GM23248 (cell line): ENCODE data around the gene DMRT1. TPM values are rescaled to one million over a fixed set of nuclear protein-coding genes. Genes with fewer than 3 reads are reported as not detected.
"Not testable (repeated sequence)": the region's sequence is repeated elsewhere in the genome, so short reads cannot be mapped to it uniquely, and the experiment has no call there.

Experiments
- DNase-seq: peaks from one replicate; pipeline ENCODE4 v3.0.0-alpha.2; 2015
- H2AFZ ChIP-seq: fragments of 200-600 bp; sonication (generic); 2 replicates; pipeline ENCODE4 v1.6.1; 2016; ENCODE audit warnings: antibody characterized with exemption
- H3F3A ChIP-seq: fragments of 200-600 bp; sonication (generic); 2 replicates; pipeline ENCODE4 v1.6.1; 2016; ENCODE audit warnings: mild to moderate bottlenecking, antibody characterized with exemption, mixed run types; ENCODE audit not compliant: insufficient read depth
- H3K27ac ChIP-seq: fragments of 200-600 bp; sonication (generic); 2 replicates; pipeline ENCODE4 v1.5.1; 2016; ENCODE audit warnings: mild to moderate bottlenecking
- H3K27me3 ChIP-seq: fragments of 200-600 bp; sonication (generic); replicated peaks from 2 replicates; pipeline ENCODE4 v1.6.1; 2016; ENCODE audit warnings: mild to moderate bottlenecking; ENCODE audit not compliant: insufficient read depth
- H3K36me3 ChIP-seq: fragments of 200-600 bp; sonication (generic); 2 replicates; pipeline ENCODE4 v1.6.1; 2016; ENCODE audit warnings: low read depth, mild to moderate bottlenecking
- H3K4me1 ChIP-seq: fragments of 200-600 bp; sonication (generic); 2 replicates; pipeline ENCODE4 v1.6.1; 2016; ENCODE audit warnings: mild to moderate bottlenecking; ENCODE audit not compliant: insufficient read depth
- H3K4me2 ChIP-seq: fragments of 200-600 bp; sonication (generic); one replicate; pipeline ENCODE4 v1.6.1; 2016; ENCODE audit warnings: mild to moderate bottlenecking; ENCODE audit not compliant: unreplicated experiment
- H3K4me3 ChIP-seq: fragments of 200-600 bp; sonication (generic); 2 replicates; pipeline ENCODE4 v1.5.1; 2016; ENCODE audit warnings: mild to moderate bottlenecking
- H3K79me2 ChIP-seq: fragments of 200-600 bp; sonication (generic); 2 replicates; pipeline ENCODE4 v1.6.1; 2016; ENCODE audit warnings: mild to moderate bottlenecking; ENCODE audit not compliant: insufficient read depth
- H3K9ac ChIP-seq: fragments of 200-600 bp; sonication (generic); 2 replicates; pipeline ENCODE4 v1.6.1; 2016; ENCODE audit warnings: mild to moderate bottlenecking
- H3K9me2 ChIP-seq: fragments of 200-600 bp; sonication (generic); 2 replicates; pipeline ENCODE4 v1.6.1; 2016; ENCODE audit warnings: mixed run types, mild to moderate bottlenecking, moderate library complexity; ENCODE audit not compliant: insufficient read depth
- H3K9me3 ChIP-seq: fragments of 200-600 bp; sonication (generic); one replicate; pipeline ENCODE4 v1.6.1; 2017; ENCODE audit warnings: low read depth
- H4K20me1 ChIP-seq: fragments of 200-600 bp; sonication (generic); 2 replicates; pipeline ENCODE4 v1.6.0; 2016; ENCODE audit not compliant: insufficient read depth
- EZH2 ChIP-seq: fragments of 200-600 bp; sonication (generic); IDR thresholded peaks from 2 replicates; pipeline ENCODE4 v1.6.1; 2018; ENCODE audit warnings: antibody characterized with exemption, mild to moderate bottlenecking; ENCODE audit not compliant: insufficient read depth, poor library complexity, severe bottlenecking
- EZH2phosphoT487 ChIP-seq: fragments of 200-600 bp; sonication (generic); IDR thresholded peaks from 2 replicates; pipeline ENCODE4 v1.6.1; 2018; ENCODE audit warnings: antibody characterized with exemption, moderate library complexity, mild to moderate bottlenecking, low read depth; ENCODE audit not compliant: insufficient read depth
- WGBS, 2 experiments: methylation state at CpG; one replicate each; pipeline ENCODE4 v1.1.6; 2015 to 2017; ENCODE audit warnings: low lambda C conversion rate in 2 of 2, low coverage in 1 of 2; ENCODE audit errors: missing lambda C conversion rate in 2 of 2; 5-methylcytosine and 5-hydroxymethylcytosine counted together
- in situ Hi-C: fragments of 300-500 bp; cut with MboI; formaldehyde crosslinking; loops from 2 replicates; pipeline ENCODE4 v1.15.0; 2020
- polyA plus RNA-seq: library from polyadenylated mRNA; unstranded; fragments of >200 nt; fragmentation: Nextera tagmentation; extraction: Ambion mirVana; gene quantifications from 2 replicates; pipeline ENCODE4 v1.2.1, GENCODE V29; 2016
- total RNA-seq: library from RNA; depleted of rRNA; stranded (reverse); fragments of >200 nt; shearing (Covaris generic); gene quantifications from 2 replicates; pipeline ENCODE4 v1.2.3, GENCODE V29; 2014

DMRT1 gene
- total and polyA plus RNA-seq, 2 experiments from 2014 or later = not detected

- Histone ChIP-seq H3K27me3 (peaks cover 39% of the 10 kb centered on the region), H3K79me2 (no peaks in the 10 kb centered on the region), H3K27ac (no peak overlapping the region), H3K4me1 (no peaks in the 10 kb centered on the region), H3K9ac (no peak overlapping the region), H3K4me3 (no peak overlapping the region), H3K9me2 (no peaks in the 10 kb centered on the region), H3F3A (no peaks in the 10 kb centered on the region), H3K36me3 (no peaks in the 10 kb centered on the region), H3K4me2 (no peak overlapping the region), H4K20me1 (no peaks in the 10 kb centered on the region), H2AFZ (no peak overlapping the region), H3K9me3 (no peaks in the 10 kb centered on the region)
- in situ Hi-C loops = no loop called here
- TF ChIP-seq EZH2 (no peak), EZH2phosphoT487 (no peak)
- no peak for DNase-seq
- 19 to 29% methylated on average over 6 of the region's 6 CpGs for WGBS, 2 experiments
Observed at GRCh38 chr9:847505-847904, 6.0 kb downstream of the DMRT1 start.

GRCh38 chr9:849431-849830 lies 7.9 kb downstream of the DMRT1 start:
- no peak overlapping the region for H3K4me2 ChIP-seq

DNA sequence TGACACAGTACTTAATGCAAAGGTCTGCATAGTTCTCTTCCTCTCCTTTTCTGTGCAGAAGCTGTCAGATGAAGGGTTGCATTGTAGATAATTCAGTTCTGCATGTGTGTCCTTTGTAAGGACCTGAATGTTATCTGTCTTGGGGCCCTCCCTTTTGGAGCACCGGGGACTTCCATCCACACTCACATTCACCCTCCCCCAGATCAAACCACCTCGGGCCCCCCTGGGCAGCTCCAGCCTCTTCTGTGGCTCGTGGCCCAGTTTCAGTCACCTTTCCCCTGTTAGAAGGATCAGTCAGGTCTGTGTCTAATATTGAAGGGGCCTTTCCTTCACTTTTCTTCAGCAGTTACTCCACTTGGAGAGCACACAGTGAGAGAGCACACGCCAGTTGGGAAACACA lies 11.0 kb downstream of the DMRT1 start:
- no peak for DNase-seq
- Histone ChIP-seq H3K4me3 (no peak overlapping the region), H3F3A (no peaks in the 10 kb centered on the region), H3K27me3 (peaks cover 12% of the 10 kb centered on the region; the same call in 1 of the 2 replicates), H3K4me1 (no peaks in the 10 kb centered on the region), H2AFZ (no peak overlapping the region), H3K36me3 (no peaks in the 10 kb centered on the region), H3K9me2 (no peaks in the 10 kb centered on the region), H3K27ac (no peak overlapping the region), H3K79me2 (no peaks in the 10 kb centered on the region), H3K4me2 (no peak overlapping the region), H3K9ac (no peak overlapping the region), H4K20me1 (no peaks in the 10 kb centered on the region), H3K9me3 (no peaks in the 10 kb centered on the region)
- 13 to 16% methylated on average over 4 of the region's 4 CpGs for WGBS, 2 experiments
- in situ Hi-C loops = no loop called here
- TF ChIP-seq EZH2 = no peak
- no peak for TF ChIP-seq EZH2phosphoT487

More at GRCh38 chr9:849431-849830, 7.9 kb downstream of the DMRT1 start:
- no peak for TF ChIP-seq EZH2
- no peak for TF ChIP-seq EZH2phosphoT487
- H3K27ac ChIP-seq = no peak overlapping the region
- H3K79me2 ChIP-seq = no peaks in the 10 kb centered on the region
- H3K9me3 ChIP-seq = no peaks in the 10 kb centered on the region
- WGBS, 2 experiments = 46 to 47% methylated on average over 5 of the region's 5 CpGs
- no peaks in the 10 kb centered on the region for H3F3A ChIP-seq
- DNase-seq = no peak
- H3K9ac ChIP-seq = no peak overlapping the region
- no peaks in the 10 kb centered on the region for H3K9me2 ChIP-seq
- H3K27me3 ChIP-seq = peaks cover 26% of the 10 kb centered on the region
- no peaks in the 10 kb centered on the region for H3K36me3 ChIP-seq
- in situ Hi-C loops = no loop called here
- no peak overlapping the region for H3K4me3 ChIP-seq
- no peaks in the 10 kb centered on the region for H3K4me1 ChIP-seq
- no peaks in the 10 kb centered on the region for H4K20me1 ChIP-seq
- H2AFZ ChIP-seq = no peak overlapping the region

DNA sequence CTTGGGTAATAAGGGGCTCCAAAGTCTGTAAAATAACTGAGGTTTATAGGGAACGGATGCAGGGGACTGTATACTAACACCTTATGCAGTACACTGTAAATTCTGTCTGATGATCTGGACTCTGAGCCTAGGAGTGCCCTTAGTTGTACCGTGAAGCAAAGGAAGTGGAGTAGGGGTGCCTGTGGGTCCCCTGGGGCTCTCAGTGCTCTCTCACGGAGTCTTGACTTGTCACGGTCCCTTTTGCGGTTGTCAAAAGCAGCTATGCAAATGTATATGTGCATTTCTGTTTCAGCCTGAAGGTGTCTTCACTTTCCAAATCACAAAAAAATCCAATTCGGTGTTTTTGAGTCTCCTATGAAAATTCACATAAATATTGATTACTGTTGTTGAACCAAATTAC lies 17.8 kb downstream of the DMRT1 start:
- H3F3A ChIP-seq = no peaks in the 10 kb centered on the region
- no peaks in the 10 kb centered on the region for H4K20me1 ChIP-seq
- WGBS, 2 experiments = 37 to 39% methylated on average over 6 of the region's 6 CpGs
- H2AFZ ChIP-seq = no peak overlapping the region
- no peaks in the 10 kb centered on the region for H3K36me3 ChIP-seq
- no peak overlapping the region for H3K27ac ChIP-seq
- DNase-seq = no peak
- H3K9me3 ChIP-seq = no peaks in the 10 kb centered on the region
- H3K9ac ChIP-seq = no peak overlapping the region
- in situ Hi-C loops = no loop called here
- TF ChIP-seq EZH2 (no peak), EZH2phosphoT487 (no peak)
- no peaks in the 10 kb centered on the region; the same call in 1 of the 2 replicates for H3K27me3 ChIP-seq
- no peaks in the 10 kb centered on the region for H3K79me2 ChIP-seq
- H3K4me2 ChIP-seq = no peak overlapping the region
- no peaks in the 10 kb centered on the region for H3K4me1 ChIP-seq
- H3K9me2 ChIP-seq = no peaks in the 10 kb centered on the region
- no peak overlapping the region for H3K4me3 ChIP-seq

GRCh38 chr9:860706-861105 lies 19.2 kb downstream of the DMRT1 start:
- no peak for DNase-seq
- in situ Hi-C loops = no loop called here
- no peaks in the 10 kb centered on the region for H4K20me1 ChIP-seq
- H3K9me3 ChIP-seq = no peaks in the 10 kb centered on the region
- no peak overlapping the region for H3K4me2 ChIP-seq
- H3K4me1 ChIP-seq = no peaks in the 10 kb centered on the region
- H3K79me2 ChIP-seq = no peaks in the 10 kb centered on the region
- no peaks in the 10 kb centered on the region for H3F3A ChIP-seq
- no peak overlapping the region for H3K9ac ChIP-seq
- TF ChIP-seq EZH2phosphoT487 = no peak
- no peak for TF ChIP-seq EZH2
- no peak overlapping the region for H2AFZ ChIP-seq
- H3K36me3 ChIP-seq = no peaks in the 10 kb centered on the region
- H3K4me3 ChIP-seq = no peak overlapping the region
- no peaks in the 10 kb centered on the region for H3K9me2 ChIP-seq
- no peaks in the 10 kb centered on the region; the same call in 1 of the 2 replicates for H3K27me3 ChIP-seq
- no peak overlapping the region for H3K27ac ChIP-seq
- 45 to 48% methylated on average over 3 to 4 of the region's 4 CpGs for WGBS, 2 experiments

- H3K9me2 ChIP-seq, DNase-seq, H3K36me3 ChIP-seq, H3F3A ChIP-seq, H3K27me3 ChIP-seq, H3K9me3 ChIP-seq, H3K27ac ChIP-seq, H3K4me1 ChIP-seq, H3K9ac ChIP-seq, H3K79me2 ChIP-seq, H2AFZ ChIP-seq, H3K4me2 ChIP-seq, in situ Hi-C loops, H4K20me1 ChIP-seq, H3K4me3 ChIP-seq: not testable (repeated sequence)
- 63 to 68% methylated on average over 10 to 26 of the region's 30 CpGs for WGBS, 2 experiments
Observed at GRCh38 chr9:861525-861924, 20.0 kb downstream of the DMRT1 start.
